HG02798 (cell line): ENCODE data around the gene MAP4K3.
"Not testable (repeated sequence)": the region's sequence is repeated elsewhere in the genome, so short reads cannot be mapped to it uniquely, and the experiment has no call there.

Experiments
- ATAC-seq: cut with Tn5 transposase; IDR thresholded peaks from one replicate; pipeline ENCODE4 v1.9.1; 2021; ENCODE audit warnings: mild to moderate bottlenecking; ENCODE audit not compliant: unreplicated experiment, poor library complexity

The MAP4K3 gene

DNA sequence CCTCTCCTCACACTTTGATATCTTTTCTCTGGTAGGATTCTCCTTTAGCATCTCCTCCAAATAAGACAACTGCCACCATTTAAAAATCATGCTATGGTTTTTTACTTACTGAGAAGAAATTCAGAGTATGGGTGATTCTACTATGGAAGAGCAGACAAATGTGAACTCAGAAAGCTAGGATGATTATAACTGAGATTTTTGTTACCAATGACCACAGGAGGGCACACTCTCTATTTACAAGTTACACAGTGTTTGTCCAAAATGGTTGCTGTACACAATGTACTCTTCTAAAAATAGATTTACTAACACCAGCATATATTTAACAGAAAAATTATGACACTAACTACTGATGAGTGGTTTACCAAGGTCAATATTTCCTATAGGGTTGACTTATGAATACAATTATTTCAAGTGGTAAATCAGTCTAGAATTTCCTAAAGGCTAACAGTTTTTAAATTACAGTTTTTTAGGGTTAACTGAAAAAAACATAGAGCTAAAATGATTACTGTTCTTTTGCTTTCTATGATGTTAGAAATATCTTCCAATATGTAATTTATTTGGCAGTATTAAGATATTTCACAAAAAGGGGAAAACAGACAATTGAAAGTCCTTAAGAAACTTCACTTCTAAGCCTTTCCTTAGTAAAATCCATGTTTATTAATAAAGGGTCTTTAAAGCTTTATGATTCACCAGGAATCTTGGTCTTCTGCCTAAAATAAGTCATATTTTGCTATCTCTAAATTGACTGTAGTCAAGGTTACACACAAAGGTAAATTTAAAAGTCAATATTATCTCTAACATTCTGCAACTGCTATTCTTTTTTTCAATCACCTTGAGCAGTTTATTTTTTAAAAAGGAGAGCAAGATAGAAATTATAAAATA is 57.2 kb downstream of the MAP4K3 start:
- ATAC-seq: peak; percentile 82

DNA sequence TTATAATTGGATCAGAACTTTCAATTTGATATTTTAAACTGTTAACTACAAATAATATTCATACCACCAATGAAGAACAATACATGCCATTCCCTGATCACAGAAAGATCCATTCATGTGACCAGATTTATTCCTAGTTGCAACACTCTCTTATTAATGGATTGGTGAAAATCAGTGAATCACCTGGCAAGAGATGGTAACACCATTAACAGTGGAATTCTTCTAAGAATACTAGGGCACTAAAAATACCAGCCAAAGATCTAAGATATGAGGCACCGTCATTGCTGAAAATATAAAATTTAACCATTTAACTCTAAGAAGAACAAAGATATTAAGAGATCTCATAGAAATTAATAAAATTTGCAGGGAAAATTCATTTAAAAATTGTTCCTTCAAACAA is 58.1 kb downstream of the MAP4K3 start:
- ATAC-seq: no peak

DNA sequence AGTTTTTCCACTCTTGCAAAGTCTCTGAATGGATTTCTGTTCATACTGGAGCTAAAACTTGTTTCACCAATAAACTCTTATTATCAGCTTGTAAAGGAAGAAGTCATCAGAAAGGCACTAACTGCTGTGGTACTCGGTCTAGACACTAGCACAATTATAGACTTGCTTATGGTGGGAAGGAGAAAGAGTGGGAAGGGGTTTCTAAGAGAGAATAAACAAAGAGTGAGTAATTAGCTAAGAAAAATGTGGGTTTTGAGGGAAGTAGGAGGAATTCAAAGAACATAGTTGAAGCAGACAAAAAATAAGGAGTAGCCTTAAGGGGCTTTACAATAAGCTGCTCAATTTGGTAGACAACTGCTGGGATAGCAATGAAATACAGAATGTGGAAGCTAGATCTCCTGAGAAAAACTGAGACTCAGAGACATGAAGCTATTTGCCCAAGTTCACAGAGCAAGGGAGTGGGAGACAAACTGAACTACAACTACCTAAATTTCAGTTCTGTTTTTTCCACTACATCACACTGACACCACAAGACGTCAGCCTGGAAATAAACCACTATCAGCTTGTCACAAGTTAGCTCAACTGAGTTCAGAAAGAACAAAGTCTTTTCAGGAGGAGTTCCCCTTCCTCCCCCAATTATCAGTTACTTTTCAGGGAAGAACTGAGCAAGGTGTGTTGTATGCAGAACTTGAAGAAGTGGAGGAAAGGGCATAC is 59.7 kb downstream of the MAP4K3 start:
- ATAC-seq: peak; percentile 71

DNA sequence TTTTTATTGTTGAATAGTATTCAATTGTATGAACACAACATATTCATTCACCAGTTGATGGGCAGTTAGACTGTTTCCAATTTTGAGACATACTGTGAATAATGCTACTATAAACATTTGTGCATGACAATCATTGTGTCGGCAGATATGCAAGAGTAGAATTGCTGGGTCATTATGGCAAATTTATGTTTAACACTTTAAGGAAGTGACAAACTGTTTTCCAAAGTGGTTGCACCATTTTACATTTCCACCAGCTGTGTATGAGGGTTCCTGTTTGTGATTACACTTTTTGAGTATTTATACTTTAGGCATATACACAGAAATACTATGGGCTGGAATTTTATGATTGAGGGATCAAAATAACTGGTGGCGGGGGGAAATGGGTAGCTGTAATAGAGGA is 61.2 kb downstream of the MAP4K3 start:
- no peak for ATAC-seq

DNA sequence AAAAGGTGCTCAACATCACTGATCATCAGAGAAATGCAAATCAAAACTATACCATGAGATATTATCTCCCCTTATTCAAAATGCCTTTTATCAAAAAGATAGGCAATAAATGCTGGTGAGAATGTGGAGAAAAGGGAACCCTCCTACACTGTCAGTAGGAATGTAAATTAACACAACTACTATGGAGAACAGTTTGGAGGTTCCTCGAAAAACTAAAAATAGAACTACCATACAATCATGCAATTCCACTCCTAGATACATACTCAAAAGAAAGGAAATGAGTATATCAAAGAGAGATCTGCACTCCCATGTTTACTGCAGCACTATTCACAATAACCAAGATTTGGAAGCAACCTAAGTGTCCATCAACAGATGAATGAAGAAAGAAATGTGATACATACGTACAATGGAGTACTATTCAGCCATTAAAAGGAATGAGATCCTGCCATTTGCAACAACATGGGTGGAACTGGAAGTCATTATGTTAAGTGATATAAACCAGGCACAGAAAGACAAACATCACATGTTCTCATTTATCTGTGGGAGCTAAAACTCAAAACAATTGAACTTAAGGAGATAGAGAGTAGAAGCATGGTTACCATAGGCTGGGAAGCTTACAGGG is 63.8 kb downstream of the MAP4K3 start:
- ATAC-seq: no peak

DNA sequence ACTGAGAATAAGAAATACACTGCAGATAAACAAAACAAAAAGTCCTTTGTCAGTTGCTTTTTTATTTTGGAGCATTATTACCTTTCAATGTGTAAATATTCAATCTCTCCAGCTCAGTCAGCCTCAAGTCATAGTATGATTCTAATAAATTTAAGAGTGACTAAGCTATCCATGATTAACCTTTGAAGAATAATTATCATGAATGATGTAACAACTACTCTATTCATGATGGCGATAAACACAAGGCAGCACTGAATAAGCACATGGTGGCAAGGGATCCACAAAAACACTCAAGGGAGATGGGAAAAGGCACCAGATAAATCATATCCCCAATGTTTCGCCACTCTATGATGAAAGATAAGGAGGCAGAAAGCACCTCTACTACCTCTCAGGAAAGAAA is 67.0 kb downstream of the MAP4K3 start:
- no peak for ATAC-seq

DNA sequence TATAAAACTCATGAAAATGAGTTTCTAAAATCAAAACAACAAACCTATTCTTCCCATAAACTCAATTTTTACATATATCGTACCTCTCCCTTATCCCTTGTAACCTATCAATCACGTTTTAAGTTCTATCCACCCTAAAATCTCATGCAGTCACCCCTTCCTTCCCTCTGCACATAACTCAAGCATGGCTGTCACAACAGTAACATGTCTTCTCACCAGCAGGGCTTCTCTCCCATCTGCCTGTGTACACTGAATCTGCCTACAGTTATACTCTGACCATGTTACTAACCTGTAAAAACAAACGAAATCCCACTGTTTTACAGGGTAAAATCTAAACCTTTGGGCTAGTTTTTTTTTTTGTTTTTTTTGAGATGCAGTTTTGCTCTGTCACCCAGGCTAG is 68.2 kb downstream of the MAP4K3 start:
- ATAC-seq: no peak

DNA sequence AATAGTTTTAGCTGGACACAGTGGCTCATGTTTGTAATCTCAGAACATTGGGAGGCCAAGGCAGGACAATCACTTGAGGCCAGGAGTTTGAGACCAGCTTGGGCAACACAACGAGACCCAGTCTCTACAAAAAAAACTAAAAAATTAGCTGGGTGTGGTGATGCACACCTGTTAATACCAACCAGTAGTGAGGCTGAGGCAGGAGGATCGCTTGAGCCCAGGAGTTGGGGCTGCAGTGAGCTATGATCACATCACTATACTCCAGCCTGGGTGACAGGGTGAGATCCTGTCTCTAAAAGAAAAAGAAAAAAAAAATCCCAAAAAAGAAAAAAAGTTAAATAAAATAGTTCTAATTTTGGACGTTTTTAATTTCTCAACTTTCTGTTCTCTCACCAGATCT is 68.7 kb downstream of the MAP4K3 start:
- no peak for ATAC-seq

DNA sequence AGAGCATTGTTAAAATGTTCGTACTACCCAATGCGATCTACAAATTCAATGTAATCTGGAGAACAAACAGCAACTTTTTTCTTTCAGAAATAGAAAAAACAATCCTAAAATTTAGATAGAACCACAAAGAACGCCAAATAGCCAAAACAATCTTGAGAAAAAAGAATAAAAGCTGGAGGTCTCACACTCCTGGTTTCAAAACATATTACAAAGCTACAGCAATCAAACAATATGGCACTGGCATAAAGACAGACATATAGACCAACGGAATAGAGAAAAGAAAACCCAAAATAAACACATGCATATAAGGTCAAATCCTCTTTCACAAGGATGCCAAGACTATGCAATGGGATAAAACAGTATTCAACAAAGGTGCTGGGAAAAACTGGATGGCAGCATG is 74.5 kb downstream of the MAP4K3 start:
- ATAC-seq: no peak

DNA sequence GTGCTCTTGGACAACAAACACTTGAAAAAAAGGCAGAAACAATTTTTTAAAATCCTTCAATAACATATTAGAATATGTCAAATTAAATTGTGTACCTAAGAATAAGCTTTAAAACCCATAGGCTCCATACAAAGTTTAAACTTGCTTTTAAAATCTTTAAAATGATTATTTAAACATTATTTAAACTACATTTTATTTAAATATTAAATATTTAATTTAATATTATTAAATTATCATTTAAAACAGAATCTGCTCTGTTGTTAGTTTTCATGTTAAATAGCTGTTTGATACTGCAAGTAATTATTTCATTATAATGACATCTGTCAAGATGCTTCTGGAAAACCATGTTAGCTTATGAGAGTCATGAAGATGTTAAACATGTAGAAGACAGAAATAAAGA is 75.6 kb downstream of the MAP4K3 start:
- no peak for ATAC-seq

DNA sequence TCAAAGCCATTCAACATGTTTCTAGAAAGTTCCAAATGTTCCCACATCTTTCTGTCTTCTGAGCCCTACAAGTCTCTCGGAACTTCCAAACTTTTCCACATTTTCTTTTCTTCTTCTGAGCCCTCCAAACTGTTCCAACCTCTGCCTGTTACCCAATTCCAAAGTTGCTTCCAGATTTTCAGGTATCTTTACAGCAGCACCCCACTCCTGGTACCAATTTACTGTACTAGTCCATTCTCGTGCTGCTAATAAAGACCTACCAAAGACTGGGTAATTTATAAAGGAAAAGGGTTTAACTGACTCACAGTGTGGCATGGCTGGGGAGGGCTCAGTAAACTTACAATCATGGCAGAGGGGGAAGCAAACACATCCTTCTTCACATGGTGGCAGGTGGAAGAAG is 76.7 kb downstream of the MAP4K3 start:
- not testable (repeated sequence) for ATAC-seq

DNA sequence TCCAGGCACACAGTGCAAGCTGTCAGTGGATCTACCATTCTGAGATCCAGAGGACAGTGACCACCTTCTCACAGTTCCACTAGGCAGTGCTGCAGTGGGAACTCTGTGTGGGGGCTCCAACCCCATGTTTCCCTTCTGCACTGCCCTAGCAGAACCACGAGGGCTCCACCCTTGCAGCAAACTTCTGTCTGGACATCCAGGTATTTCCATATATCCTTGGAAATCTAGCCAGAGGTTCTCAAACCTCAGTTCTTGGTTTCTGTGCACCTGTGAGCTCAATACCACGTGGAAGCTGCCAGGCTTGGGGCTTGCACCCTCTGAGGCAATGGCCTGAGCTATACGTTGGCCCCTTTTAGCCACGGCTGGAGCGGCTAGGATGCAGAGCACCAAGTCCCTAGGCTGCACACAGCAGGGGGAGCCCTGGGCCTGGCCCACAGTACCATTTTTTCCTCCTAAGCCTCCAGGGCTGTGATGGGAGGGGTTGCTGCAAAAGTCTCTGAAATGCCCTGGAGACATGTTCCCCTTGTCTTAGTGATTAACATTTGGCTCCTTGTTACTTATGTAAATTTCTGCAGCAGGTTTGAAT is 77.5 kb downstream of the MAP4K3 start:
- ATAC-seq: no peak

DNA sequence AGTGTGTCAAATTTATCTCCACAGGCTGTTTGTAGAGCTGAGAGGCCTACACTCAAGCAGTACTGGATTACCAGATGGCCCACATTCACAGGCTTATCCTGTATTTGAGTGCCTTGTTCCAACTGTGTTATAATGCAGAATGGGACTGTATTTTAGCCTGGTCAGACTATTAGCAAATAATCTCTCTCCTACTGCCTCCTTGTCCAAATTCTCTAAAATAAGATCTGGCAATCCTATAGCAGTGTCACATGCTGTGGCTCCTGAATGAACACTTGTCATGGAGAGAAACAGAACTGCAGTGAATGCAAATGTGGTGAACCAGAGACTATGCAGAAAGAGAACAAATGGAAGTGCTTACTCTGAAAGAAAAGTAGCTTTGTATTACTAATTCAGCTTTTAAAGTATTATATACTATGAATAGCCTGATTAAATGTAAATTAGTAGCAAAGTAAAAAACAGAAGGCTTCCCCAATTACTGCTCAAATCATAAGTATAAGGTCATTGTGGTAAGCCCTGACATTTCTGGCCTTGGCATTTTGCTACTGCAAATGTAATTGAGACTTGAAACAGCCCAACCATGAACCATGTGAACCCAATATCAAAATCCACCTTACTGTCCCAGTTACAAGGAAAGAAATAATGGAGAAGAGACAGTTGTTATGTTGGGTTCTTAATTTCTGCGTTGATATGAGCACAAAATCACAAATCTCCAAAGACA is 80.0 kb downstream of the MAP4K3 start:
- no peak for ATAC-seq

DNA sequence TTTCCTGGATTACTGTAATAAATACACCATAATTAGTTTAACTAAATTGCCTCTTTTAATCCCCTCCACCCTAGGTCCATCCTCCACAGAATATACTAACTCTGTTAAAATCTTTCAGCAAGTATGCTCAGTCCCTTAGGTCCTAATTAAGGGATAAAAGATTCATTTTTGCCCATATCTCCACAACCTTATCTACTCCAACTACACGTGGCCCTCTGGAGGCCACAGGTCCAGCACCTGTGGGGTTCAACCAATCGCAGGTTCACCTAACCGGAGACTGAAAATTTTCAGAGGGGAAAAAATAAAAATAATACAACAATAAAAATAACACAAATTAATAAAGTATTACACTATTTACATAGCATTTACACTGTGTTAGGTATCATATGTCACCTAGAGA is 86.4 kb downstream of the MAP4K3 start:
- ATAC-seq: no peak

DNA sequence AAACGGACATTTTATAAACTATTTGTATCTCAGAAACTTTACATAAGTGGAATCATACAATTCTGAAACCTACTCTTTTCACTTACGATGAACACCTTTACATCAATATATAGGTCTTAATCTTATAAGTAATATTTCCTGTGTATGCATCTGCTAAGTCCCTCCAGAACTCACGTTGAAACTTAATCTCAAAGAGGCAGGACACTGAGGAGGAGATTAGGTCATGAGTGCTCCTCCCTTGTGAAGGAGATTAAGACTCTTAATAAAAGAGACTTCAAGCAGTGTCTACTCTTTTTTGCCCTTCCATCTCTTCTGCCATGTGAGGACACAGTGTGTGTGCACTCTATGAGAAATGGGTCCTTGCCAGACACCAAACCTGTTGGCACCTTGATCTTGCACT is 98.6 kb downstream of the MAP4K3 start:
- ATAC-seq: no peak

DNA sequence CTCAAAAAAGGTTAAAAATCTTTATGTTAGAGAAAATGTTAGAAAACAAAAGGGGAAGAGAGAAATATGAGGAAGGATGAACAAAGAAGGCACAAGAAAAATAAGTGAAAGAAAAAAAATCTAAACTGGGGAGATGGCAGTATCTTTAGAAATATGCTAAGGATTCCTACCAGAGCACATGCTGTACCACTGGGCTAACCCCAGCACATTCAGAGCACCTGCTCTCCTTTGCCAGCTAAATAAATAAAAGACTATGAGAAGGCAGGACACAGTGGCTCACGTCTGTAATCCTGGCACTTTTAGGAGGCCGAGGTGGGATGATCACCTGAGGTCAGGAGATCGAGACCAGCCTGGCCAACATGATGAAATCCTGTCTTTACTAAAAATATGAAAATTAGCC is 101.2 kb downstream of the MAP4K3 start:
- ATAC-seq: no peak

DNA sequence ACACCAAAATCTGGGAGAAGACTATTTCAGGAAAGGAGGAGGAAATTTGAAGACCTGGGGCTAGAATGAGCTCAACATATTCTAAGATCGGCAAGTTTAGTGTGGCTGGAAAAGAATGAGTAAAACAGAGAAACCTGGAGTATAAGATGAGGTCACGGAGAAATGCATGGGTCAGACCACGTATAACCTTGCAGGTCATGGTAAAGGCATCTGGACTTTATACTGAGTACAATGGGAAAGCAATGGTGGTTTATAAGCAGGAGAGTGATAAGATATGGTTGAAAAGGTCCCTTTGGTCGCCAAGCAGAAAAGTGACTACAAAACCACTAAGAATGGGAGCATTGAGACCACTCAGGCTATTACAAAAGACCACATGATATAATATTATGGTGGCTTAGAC is 102.1 kb downstream of the MAP4K3 start:
- ATAC-seq: no peak

DNA sequence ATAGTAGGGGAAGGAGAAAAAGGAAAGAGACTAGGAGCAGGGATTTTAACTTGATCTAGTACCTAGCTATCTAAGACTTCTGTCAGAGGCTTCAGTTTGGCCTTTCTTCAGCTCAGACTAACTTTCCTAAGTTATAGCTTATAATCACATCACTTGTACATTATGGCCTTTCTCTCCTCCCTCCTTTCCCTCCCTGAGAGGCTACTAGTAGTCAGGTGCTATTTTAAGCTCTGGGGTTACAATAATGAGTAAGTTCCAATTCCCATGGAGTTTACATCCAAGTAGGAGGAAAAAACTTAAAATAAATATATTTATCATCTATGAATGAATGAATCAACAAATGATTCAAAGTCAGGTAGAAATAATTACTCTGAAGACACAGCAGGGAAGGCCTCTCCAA is 102.6 kb downstream of the MAP4K3 start:
- no peak for ATAC-seq

DNA sequence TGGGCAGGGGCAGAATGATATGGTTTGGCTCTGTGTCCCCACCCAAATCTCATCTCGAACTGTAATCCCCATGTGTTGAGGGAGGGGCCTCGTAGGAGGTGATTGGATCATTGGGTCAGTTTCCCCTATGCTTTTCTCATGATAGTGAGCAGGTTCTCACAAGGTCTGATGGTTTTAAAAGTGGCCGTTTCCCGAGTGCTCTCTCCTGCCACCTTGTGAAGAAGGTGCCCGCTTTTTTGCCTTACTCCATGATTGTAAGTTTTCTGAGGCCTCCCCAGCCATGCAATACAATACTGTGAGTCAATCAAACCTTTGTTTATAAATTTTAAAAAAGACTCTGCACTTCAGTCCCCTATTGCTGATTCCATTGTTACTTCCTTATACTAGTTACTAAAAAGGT is 110.4 kb downstream of the MAP4K3 start:
- ATAC-seq: no peak

DNA sequence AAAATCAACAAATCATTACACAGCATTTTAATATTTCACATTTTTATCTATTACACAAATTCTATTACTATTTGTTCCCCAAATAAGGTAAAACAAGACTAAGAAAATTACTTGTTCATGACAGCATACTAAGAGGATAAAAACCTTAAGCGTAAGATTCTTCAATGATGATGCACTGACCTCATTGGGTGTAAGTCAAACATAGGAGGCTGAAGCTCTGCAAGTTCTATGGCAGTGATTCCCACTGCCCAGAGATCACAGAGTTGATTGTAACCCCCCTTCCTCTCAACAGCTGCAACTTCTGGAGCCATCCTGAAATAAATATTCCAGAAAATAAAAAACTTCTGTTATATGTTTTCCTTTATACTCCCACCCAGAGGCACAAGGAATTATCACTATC is 111.1 kb downstream of the MAP4K3 start:
- no peak for ATAC-seq
